Measurements from ENCODE around the gene SPATA20. TPM values are rescaled to one million over a fixed set of nuclear protein-coding genes. Genes with fewer than 3 reads are reported as not detected.

The SPATA20 gene
- total RNA-seq, 4 donors from 2014 or later, result 27.6 to 56.0 (median 40.6) TPM

DNA sequence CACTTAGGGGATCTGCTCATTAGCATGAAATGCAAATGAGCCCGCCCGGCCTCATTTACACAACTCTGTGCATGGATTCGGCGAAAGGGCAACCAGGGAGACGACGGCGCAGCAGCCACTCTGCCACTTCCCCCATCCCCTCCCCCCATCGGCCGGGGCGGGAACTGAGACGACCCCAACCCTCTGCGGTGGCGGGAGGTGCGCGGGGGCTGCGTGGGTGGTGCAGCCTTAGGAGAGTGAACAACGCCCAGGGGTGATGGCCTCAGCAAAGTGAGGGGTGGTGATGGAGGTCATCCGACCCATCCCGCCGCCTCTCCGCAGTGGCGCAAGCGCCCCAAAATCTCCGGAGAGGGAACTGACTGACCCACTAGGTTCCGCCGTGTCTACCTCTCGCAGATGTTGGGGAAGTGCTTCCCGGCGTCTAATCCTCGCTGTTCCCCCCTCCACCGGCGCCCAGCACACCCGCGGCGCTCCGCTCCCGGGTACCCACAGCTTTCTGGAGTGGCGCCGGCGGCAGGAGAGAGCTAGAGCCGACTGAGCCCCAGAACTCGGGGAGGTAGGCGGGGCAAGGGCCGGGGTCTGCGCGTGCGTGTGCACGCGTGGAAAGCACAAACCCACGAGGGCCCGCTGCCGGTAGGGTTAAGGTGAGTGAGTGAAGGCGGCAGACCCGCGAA is 12.1 kb downstream of the SPATA20 start:
- H3K4me3 ChIP-seq (ENCODE audit: low read depth, poor library complexity, severe bottlenecking), result no peak overlapping the region
- no peak for DNase-seq (ENCODE audit: low spot score in 2 of 2)
- intact Hi-C loops (cut with DNase I; ENCODE audit: low total_unique reads), result no loop called here
- WGBS, 2 donors, result 4 to 5% methylated on average over 52 to 55 of the region's 55 CpGs
- TF ChIP-seq CTCF (IDR thresholded peaks at IDR 0.05), result no peak
- TF ChIP-seq POLR2A (IDR thresholded peaks at IDR 0.05), result no peak

DNA sequence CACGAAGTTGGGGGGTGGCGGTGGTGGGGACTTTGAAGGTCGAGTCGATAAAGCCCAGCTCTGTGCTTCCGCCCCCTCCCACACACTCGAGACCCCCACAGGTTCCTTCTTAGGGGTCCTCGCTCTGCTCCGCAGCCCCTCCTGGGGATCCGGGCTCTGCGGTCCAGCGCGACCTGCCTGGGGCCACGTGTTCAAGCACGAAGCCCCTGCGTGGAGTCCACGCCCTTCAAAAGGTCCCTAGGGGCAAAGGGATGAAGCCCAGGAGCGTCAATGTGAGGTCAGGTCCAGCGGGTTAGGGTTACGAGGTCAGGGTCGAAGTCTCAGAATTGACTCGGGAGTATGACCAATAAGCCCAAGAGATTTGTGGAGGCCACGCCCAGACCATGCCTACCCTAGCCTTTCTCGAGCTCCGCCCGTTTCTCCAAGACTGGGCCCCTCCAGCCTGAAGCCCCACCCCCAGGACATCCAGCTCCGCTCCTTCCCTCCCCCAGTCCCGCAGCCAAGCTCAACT is 12.8 kb downstream of the SPATA20 start:
- peak overlapping the region; percentile 21 for H3K4me3 ChIP-seq (ENCODE audit: low read depth, poor library complexity, severe bottlenecking)
- DNase-seq (ENCODE audit: low spot score in 2 of 2), result peak; percentile 67 to 95
- WGBS, 2 donors, result 3 to 7% methylated on average over 26 to 27 of the region's 27 CpGs
- no peak for TF ChIP-seq POLR2A (IDR thresholded peaks at IDR 0.05)
- intact Hi-C loops (cut with DNase I; ENCODE audit: low total_unique reads), result no loop called here

GRCh38 chr17:50560185-50560824 is 13.3 kb downstream of the SPATA20 start, which contains the start of gene CACNA1G:
CACNA1G (plus strand) TSS chr17:50560715; CDS start chr17:50561460, 745 bp downstream.
- peak; percentile 90 to 98 for DNase-seq (ENCODE audit: low spot score in 2 of 2)
- 1 to 2% methylated on average over 29 to 36 of the region's 56 CpGs for WGBS, 2 donors
- intact Hi-C loops (cut with DNase I; ENCODE audit: low total_unique reads), result no loop called here
- H3K4me3 ChIP-seq (ENCODE audit: low read depth, poor library complexity, severe bottlenecking), result peak within 1 kb of the TSS; percentile 21
- TF ChIP-seq POLR2A (IDR thresholded peaks at IDR 0.05), result no peak
- no peak for TF ChIP-seq CTCF (IDR thresholded peaks at IDR 0.05)

DNA sequence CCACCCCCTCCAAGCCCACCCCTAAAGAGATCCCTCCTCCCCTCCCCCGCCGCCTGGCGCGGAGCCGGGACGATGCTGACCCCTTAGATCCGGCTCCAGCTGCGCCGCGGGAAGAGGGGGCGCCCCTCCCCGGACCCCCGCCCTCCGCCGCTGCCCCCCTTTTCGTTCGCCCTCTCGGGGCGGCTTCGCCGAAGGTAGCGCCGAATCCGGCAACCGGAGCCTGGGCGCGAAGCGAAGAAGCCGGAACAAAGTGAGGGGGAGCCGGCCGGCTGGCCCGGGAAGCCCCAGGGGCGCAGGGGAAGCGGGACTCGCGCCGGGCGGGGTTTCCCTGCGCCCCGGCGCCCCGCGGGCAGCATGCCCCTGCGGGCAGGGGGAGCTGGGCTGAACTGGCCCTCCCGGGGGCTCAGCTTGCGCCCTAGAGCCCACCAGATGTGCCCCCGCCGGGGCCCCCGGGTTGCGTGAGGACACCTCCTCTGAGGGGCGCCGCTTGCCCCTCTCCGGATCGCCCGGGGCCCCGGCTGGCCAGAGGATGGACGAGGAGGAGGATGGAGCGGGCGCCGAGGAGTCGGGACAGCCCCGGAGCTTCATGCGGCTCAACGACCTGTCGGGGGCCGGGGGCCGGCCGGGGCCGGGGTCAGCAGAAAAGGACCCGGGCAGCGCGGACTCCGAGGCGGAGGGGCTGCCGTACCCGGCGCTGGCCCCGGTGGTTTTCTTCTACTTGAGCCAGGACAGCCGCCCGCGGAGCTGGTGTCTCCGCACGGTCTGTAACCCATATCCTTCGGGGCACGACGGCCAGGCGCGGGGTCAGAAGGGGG is 14.2 kb downstream of the SPATA20 start:
- peak overlapping the region; percentile 21 for H3K4me3 ChIP-seq (ENCODE audit: low read depth, poor library complexity, severe bottlenecking)
- intact Hi-C loops (cut with DNase I; ENCODE audit: low total_unique reads), result no loop called here
- DNase-seq (ENCODE audit: low spot score in 2 of 2), result no peak
- 3% methylated on average over 27 of the region's 88 CpGs; no CpG with 5 or more reads in 1 of the 2 donors for WGBS, 2 donors
- TF ChIP-seq POLR2A (IDR thresholded peaks at IDR 0.05) (no peak), CTCF (IDR thresholded peaks at IDR 0.05) (no peak)

DNA sequence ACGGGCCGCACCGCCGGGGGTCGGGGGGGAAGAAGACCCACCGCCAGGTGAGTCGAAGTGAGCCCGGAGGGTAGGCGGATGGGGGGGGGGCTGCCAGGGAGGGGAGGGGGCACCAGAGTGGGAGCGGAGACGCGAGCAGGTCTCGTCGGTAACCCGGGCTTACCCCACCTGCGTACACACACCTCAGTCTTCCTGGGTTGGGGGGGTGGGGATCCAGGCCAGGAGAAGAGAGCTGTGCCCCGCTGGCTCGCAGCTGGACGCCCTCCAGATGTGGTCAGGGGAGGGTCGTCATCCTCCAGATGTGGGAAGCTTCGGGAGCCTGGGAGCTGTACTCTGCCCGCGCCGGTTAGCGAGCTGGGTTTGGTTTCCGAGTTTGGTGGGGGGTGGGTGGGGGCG is 14.8 kb downstream of the SPATA20 start:
- intact Hi-C loops (cut with DNase I; ENCODE audit: low total_unique reads), result no loop called here
- H3K4me3 ChIP-seq (ENCODE audit: low read depth, poor library complexity, severe bottlenecking), result no peak overlapping the region
- no peak for TF ChIP-seq CTCF (IDR thresholded peaks at IDR 0.05)
- no peak for TF ChIP-seq POLR2A (IDR thresholded peaks at IDR 0.05)
- 0 to 8% methylated on average over 3 to 14 of the region's 27 CpGs for WGBS, 2 donors
- DNase-seq (ENCODE audit: low spot score in 2 of 2), result no peak
